ENCODE results near the gene HEXA. TPM values are rescaled to one million over a fixed set of nuclear protein-coding genes. Genes with fewer than 3 reads are reported as not detected.
A peak's percentile ranks its signal among the peaks of the same experiment; 100 is the strongest.

HEXA gene
- total and polyA plus RNA-seq, 9 of the 15 experiments (the other 6 are each of a cell fraction or from before 2014, with no cell fraction given): 22.2 to 136 (median 68.9) TPM

DNA sequence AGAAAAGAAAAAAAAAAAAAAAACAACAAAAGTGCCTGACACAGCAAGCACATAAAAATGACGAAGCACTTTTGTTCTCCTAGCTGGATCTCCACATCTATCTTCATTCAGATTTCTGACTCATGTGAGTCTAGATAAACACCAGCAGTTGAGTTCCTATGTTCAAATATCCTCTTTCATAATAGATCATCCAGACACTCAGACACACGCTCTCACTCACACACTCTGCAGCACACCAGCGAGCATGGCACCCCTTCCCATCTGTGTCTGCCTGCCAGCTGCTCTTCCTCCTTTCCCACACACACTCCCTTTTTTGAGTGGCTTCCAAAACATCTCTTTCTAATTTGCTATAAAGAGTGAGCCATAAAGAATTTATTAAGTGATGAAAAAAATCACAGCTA, 36.0 kb downstream of the HEXA start (continued):
- TF ChIP-seq FOXM1 (IDR thresholded peaks at IDR 0.05; ENCODE audit: low read depth) (peak; percentile 24; the same call in 1 of the 2 replicates), FOXM1 (CRISPR knock-in tag; IDR thresholded peaks at IDR 0.05; ENCODE audit: low read depth) (no peak), BACH1 (tag; IDR thresholded peaks at IDR 0.05) (peak; percentile 82), SREBF1 (IDR thresholded peaks at IDR 0.05; ENCODE audit: borderline replicate concordance, low read depth, low read length) (no peak), CREB1 (IDR thresholded peaks at IDR 0.05) (no peak), CREB1 (CRISPR knock-in tag; IDR thresholded peaks at IDR 0.05) (no peak), ELF1 (tag; IDR thresholded peaks at IDR 0.05) (no peak), C11orf30 (IDR thresholded peaks at IDR 0.05; ENCODE audit: low read depth) (peak; percentile 93), SMARCA4 (IDR thresholded peaks at IDR 0.05) (peak; percentile 80), FOXA3 (CRISPR knock-in tag; conservative IDR thresholded peaks at IDR 0.05 in 1 of 2, IDR thresholded peaks at IDR 0.05 in 1 of 2) (0 out of 4 replicates have a peak, but pooled peaks of 1 of the 2 experiments have one; percentile 14), ZNF696 (CRISPR knock-in tag; conservative IDR thresholded peaks at IDR 0.05) (no peak), ZNF589 (CRISPR knock-in tag; IDR thresholded peaks at IDR 0.05; ENCODE audit: low read depth) (no peak)
- TF ChIP-seq, protein P1, sequence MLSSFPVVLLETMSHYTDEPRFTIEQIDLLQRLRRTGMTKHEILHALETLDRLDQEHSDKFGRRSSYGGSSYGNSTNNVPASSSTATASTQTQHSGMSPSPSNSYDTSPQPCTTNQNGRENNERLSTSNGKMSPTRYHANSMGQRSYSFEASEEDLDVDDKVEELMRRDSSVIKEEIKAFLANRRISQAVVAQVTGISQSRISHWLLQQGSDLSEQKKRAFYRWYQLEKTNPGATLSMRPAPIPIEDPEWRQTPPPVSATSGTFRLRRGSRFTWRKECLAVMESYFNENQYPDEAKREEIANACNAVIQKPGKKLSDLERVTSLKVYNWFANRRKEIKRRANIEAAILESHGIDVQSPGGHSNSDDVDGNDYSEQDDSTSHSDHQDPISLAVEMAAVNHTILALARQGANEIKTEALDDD (IDR thresholded peaks at IDR 0.05): no peak
- TF ChIP-seq, protein P2, sequence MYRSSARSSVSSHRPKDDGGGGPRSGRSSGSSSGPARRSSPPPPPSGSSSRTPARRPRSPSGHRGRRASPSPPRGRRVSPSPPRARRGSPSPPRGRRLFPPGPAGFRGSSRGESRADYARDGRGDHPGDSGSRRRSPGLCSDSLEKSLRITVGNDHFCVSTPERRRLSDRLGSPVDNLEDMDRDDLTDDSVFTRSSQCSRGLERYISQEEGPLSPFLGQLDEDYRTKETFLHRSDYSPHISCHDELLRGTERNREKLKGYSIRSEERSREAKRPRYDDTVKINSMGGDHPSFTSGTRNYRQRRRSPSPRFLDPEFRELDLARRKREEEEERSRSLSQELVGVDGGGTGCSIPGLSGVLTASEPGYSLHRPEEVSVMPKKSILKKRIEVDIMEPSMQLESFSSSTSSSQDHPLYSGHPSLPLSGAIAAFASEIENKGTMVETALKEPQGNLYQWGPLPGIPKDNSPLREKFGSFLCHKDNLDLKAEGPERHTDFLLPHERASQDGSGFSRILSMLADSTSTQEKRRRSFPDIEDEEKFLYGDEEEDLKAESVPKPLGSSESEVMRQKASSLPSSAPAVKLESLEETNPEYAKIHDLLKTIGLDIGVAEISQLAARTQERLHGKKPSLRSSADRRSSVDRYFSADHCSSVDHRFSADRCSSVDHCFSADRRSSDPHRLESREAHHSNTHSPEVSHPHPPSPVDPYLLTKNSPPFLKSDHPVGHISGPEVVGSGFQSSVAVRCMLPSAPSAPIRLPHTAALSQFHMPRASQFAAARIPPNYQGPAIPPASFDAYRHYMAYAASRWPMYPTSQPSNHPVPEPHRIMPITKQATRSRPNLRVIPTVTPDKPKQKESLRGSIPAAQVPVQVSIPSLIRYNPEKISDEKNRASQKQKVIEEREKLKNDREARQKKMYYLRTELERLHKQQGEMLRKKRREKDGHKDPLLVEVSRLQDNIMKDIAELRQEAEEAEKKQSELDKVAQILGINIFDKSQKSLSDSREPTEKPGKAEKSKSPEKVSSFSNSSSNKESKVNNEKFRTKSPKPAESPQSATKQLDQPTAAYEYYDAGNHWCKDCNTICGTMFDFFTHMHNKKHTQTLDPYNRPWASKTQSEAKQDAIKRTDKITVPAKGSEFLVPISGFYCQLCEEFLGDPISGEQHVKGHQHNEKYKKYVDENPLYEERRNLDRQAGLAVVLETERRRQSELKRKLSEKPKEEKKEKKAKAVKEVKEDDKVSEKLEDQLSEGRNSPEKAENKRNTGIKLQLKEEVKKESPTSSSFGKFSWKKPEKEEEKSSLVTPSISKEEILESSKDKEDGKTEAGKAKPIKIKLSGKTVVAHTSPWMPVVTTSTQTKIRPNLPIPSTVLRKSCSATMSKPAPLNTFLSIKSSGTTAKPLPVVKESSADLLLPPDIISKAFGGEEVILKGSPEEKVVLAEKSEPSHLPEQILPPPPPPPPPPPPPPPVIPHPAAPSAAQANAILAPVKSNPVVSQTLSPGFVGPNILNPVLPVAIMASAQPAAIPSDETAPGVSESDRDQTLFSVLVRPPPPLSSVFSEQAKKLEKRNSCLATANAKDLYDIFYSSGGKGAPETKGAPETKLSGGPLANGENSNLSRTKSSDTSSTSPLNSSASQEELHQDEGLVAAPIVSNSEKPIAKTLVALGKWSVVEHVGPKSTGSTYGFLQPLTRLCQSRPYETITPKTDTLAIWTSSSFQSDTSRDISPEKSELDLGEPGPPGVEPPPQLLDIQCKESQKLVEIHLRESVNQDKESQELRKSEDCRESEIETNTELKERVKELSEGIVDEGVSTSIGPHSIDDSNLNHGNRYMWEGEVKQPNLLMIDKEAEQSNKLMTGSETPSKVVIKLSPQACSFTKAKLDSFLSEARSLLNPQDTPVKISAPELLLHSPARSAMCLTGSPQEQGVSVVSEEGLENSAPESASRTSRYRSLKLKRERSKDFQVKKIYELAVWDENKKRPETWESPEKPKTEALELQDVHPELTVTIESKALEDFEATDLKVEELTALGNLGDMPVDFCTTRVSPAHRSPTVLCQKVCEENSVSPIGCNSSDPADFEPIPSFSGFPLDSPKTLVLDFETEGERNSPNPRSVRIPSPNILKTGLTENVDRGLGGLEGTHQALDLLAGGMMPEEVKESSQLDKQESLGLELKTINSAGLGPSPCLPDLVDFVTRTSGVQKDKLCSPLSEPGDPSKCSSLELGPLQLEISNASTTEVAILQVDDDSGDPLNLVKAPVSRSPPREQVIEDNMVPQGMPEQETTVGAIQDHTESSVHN (IDR thresholded peaks at IDR 0.05; ENCODE audit: borderline replicate concordance in 1 of 2, low read depth in 1 of 2): no peak
- TF ChIP-seq, protein P3, sequence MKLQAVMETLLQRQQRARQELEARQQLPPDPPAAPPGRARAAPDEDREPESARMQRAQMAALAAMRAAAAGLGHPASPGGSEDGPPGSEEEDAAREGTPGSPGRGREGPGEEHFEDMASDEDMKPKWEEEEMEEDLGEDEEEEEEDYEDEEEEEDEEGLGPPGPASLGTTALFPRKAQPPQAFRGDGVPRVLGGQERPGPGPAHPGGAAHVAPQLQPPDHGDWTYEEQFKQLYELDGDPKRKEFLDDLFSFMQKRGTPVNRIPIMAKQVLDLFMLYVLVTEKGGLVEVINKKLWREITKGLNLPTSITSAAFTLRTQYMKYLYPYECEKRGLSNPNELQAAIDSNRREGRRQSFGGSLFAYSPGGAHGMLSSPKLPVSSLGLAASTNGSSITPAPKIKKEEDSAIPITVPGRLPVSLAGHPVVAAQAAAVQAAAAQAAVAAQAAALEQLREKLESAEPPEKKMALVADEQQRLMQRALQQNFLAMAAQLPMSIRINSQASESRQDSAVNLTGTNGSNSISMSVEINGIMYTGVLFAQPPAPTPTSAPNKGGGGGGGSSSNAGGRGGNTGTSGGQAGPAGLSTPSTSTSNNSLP (IDR thresholded peaks at IDR 0.05; ENCODE audit: borderline replicate concordance, low read depth, low read length): no peak
- TF ChIP-seq, protein P4, sequence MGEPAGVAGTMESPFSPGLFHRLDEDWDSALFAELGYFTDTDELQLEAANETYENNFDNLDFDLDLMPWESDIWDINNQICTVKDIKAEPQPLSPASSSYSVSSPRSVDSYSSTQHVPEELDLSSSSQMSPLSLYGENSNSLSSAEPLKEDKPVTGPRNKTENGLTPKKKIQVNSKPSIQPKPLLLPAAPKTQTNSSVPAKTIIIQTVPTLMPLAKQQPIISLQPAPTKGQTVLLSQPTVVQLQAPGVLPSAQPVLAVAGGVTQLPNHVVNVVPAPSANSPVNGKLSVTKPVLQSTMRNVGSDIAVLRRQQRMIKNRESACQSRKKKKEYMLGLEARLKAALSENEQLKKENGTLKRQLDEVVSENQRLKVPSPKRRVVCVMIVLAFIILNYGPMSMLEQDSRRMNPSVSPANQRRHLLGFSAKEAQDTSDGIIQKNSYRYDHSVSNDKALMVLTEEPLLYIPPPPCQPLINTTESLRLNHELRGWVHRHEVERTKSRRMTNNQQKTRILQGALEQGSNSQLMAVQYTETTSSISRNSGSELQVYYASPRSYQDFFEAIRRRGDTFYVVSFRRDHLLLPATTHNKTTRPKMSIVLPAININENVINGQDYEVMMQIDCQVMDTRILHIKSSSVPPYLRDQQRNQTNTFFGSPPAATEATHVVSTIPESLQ (CRISPR knock-in tag; IDR thresholded peaks at IDR 0.05): no peak
